CD4-positive, alpha-beta T cell treated with Interleukin-12 subunit alpha and Interleukin-12 subunit beta, for 1 hour (primary cell): ENCODE measurements around the gene MIPEP.

ENCODE experiments used
- DNase-seq: peaks from one replicate; pipeline ENCODE4 v3.0.0-alpha.2; 2020

Gene MIPEP

GRCh38 chr13:23805821-23806220 is 83.4 kb downstream of the MIPEP start:
- no peak for DNase-seq

DNA sequence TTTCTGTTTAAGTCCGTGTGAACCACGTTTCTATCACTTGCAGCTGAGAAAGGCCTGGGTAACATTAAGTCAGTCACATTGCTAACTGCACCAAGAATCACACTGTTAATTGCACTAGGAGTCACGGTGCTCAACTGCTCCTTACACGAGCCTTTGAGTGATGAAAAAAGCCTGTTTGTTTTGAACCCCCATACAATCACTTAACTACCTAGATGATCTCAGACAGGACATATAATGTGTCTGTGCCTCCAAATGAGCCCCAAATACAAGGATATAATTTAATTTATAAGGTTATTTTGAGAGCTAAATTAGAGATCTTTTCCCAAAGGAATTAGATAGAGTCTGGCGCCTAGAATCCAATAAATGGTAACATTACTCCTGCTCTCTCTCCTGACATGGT is 84.1 kb downstream of the MIPEP start:
- no peak for DNase-seq

DNA sequence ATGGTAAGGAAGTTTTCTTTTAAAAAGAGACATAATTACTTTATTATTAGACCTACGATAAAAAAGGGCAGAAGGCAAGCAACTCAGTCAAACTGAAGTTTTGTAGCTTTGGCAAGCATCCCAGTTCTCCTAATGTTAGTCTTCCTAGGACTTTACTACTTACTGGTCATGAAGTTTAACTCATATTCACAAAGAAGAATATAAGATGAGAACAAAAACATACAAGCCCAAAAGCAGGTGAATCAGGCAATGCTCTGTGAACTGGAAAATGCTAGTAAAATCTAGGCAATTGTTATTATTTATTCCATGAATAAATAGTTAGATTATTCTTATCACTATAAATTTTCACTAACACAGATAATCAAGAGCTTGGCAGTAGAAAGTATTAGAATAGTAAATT is 85.0 kb downstream of the MIPEP start:
- DNase-seq = no peak

DNA sequence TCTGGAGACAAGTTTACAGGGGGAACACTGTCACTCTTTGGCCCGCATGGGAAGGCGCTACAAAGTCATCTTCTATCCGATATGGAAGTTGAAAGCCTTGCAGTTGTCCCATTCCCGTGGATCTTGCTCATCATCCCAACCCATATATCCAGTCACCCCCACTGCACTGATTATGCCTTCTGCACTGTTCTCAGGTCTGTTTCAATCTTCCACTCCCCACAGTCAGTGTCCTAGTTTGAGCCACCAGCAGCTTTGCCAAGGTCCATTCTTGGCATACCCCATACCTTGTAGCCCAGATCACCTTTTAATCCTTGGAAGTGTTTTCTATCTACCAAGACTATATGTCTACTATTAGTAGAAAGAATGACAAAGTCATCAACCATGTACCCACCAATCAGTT is 88.1 kb downstream of the MIPEP start:
- no peak for DNase-seq

DNA sequence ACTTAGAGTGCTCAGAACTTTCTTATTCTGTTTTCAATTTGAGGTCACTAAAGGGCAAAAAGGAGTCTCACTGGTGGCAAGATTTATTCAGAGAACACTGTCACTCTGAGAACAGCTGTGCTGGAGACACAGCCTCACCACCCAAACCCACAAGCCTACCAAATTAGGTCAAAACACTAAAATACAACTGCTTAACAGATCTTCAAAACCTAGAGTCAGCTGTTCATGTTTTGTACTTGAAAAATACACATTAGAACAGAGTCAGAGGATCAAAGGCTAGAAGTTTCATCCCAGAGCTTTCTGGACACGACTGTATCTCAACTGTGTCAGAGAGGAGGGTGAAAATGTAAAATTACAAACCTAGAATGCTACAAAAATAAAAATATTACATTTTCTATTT is 89.3 kb downstream of the MIPEP start:
- peak; percentile 7 for DNase-seq

DNA sequence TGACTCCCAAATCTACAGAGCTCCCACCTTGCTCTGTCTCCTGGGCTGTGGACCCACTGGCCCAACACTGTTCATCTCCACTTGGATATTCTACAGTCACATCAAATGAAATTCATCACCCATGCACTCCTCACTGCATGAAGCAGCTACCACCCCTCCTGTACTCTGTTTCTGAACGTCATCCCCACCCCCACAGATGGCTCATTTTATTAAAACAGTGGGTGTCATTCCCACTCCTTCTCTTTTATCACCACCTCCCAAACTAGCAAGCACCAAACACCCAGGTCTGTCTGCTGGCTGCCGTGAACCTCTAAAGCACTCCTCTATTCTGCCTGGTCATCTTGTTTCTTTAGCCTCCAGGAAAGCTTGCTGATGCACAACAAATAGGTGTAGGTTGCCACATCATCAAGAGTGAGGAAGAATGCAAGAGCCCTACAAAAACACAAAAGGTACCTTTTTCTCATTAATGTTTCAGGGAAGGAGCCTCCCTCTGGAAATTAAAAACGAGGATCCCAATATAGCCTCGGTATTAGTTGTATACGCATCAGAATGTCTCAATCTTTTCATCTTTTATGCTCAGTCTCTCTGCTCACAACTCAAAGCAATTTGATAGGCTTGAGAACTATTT is 91.8 kb downstream of the MIPEP start:
- DNase-seq = no peak

GRCh38 chr13:23796551-23796950 is 92.6 kb downstream of the MIPEP start:
- no peak for DNase-seq

DNA sequence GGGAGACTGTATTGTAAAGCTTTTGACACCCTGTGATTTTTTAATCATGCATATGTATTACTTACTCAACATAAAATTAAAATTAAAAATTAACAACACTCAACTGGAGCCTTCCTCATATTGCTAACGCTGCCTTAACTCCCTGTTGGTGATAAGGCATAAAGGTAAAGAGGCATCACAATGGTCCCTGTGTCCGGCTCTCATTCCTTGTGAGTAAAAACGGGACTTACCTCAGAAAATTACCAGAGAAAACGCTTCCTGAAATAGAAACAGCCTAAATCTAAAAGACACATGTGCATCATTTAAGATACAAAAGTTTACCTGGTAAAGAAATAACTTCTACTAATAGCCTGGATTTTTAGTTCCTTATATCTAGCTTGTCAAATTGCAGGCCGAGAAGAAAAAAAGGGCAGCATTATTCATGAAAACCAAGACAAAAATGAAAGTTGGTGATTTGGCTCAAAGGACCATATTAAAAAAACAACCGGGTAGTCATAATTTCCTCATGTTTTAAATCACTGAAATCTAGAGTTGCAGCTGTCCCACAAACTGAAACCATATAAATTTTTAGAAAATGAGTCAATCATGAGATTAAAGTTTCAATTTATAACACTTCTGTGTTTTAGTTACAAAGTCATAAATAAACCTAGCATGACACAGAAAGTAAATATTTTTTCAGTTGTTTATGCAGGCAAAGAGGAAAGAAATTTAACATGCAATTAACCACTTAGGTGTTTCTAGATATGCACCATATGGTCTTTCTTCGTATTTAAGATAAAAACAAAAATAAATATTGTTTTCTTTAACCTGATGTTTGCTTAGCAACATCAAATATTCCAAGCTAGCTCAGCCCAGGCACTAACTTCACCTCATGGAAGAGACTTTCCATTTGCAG is 94.7 kb downstream of the MIPEP start:
- no peak for DNase-seq

DNA sequence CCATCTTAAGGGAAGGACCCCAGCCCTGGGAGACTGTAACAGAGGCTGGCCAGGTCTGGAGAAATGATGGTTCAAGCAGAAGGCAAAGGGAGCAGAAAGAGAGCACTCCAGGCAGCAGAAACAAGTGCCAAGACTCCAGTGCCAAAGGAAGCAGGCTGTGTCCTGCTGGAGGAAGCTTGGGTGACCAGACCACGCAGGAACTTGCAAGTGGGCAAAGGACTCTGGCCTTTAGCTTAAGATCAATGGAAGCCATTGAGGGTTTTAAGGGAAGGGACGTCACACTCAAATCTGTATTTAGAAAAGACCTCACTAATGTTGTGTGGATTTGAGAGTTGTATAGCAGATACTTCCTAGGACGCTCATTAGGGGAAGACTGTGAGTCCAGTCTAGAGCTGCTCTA is 95.5 kb downstream of the MIPEP start:
- no peak for DNase-seq

- DNase-seq = no peak
Measured at GRCh38 chr13:23792680-23793079, 96.5 kb downstream of the MIPEP start.

DNA sequence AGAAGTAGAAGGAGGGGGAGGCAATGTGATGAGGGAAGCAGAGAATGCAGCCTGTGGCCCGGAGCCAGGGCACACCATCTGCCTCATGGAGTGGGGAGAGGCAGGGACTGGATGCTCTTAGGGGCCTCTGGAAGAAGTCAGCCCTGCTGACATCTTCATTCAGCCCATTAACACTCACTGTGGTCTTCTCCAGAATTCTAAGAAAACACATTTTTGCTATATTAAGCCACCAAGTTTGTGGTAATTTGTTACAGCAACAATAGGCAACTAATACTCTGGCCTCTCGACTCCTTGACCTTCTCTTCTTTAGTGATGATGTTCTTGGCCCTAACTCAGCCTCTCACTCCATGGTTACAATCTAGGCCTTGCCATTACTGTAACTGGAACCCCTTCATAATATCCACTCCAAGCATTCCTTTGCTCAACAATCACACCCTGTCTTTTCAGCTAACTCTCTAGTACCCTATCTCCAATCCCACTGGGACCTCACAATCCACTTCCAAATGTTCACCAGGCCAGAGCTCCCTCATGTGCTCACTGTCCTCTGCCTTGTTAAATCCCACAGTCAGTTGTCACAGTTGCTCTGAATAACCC is 98.5 kb downstream of the MIPEP start:
- DNase-seq = no peak

DNA sequence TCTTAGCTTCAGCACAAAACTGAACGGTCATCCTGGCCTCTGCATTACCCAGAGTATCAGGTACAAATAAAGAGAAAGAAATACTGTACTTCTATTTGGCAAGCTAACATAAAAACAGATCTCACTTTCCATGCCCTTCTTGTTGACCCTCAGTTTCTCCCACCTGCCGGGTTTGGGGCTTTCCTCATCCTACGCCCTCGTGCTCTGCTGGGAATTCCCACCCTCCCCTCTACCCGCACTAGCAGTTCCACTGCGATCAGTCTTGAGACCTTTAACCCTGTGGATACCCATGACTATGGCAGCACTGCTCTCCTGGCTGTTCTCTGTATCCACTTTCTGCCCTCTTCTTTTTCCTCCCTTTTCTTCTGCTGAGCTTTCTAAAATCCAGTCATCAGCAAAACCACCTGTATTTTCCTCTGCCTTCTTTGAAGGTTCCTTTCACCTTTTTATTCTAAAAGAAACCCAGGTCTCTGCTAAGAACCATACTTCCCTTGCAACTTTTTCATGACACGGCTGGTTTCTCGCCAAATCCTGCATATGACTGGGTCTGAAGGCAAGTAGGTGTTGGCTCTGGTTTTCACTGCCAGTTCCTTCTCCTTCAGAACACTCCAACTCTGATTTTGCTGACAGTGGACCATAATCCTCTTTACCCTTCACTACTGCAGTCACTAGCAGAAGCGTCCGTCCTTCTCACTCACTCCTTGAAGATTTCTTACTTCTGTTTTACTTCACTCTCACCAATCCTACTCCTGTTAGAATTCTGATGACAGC is 99.4 kb downstream of the MIPEP start:
- no peak for DNase-seq

DNA sequence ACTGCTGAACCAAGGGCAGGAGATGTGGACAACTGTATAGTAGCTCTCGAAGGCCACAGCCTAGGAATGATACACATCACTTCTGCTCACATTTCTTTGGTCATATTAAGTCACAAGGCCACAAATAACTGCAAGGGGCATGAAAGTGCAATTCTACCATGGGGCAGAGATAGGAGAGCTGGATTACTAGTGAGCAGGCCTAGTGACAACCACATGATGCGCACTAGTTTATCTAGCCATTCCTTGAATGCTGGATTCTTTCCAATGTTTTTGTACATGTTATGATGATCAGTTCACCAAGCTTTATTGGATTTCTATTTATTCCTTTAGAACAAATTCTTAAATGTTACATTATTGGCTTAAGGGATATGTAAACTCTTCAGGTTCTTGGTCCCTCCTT is 100.7 kb downstream of the MIPEP start:
- no peak for DNase-seq

GRCh38 chr13:23787464-23787863 is 101.7 kb downstream of the MIPEP start:
- no peak for DNase-seq

GRCh38 chr13:23786607-23787006 is 102.6 kb downstream of the MIPEP start:
- DNase-seq = no peak

DNA sequence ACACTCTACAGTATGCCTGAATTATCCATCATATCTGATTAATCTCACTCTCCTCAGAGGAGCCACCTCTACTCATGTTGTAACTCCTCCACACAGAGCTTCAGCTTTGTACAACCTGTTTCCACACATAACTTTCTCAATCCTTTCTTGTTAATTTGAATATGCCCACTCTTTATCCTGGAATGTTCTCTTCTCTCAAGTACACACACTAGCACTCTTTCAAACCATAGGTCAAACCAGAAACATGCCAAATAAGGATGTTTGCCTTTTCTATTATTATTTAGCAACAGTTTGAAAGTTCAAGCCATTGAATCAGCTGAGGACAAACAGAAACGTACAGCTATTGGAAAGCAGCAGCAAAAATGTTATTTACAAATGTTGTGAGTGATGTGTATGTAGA is 110.3 kb downstream of the MIPEP start:
- DNase-seq = no peak

GRCh38 chr13:23778002-23778652 is 111.1 kb downstream of the MIPEP start:
- no peak for DNase-seq

DNA sequence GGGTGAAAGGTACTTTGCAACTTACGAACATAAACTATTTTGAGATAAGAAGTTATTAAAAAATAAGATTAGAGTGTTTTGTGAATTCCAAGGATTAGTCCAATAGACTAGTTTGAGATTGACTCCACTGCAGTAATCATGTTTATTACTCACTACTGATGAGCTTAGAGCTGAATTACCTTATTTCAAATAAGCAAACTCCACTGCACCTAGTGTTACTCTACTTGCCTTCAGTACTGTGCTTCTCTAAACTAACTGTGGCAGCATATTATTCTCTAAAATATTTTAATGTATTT is 111.7 kb downstream of the MIPEP start:
- DNase-seq = no peak

DNA sequence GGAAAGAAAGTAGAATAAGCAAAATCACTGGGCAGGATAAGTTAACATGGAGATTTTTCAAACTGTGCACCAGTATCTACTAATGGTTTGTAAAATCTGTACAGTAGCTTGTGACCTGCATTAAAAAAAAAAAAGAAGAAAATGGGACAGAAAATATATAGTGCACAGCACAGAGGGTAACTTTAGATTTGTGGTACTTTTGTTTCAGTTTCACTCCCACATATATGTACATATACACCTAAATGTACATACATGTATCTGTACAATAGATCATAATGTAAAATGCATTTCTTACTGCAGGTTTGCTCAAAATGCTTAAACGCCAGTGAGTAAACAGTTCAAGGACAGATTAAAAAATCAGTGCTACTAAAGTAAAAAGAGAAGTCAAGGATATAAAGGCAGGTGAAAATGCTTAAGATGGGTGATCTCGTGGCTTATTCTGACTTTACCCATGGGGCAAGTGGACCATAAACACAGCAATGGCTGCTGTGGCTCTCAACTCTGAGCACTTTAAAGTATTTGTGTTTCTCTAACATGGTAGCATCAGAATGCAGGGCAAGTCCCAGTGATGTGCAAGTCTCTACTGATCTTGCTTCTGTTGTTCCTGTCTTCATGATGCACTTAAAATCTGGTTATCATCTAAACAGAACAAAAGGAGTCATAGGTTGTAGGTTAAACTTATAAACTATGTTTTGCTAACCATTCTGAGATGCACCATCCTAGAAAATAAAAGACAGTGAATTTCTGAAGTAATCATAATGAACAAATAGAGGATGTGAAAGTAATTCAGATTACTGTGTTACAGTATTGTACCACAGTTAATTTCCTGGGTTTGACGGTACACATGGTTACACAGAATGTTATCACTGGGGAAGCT is 112.3 kb downstream of the MIPEP start:
- no peak for DNase-seq

- no peak for DNase-seq
Measured at GRCh38 chr13:23772717-23773116, 116.5 kb downstream of the MIPEP start.

DNA sequence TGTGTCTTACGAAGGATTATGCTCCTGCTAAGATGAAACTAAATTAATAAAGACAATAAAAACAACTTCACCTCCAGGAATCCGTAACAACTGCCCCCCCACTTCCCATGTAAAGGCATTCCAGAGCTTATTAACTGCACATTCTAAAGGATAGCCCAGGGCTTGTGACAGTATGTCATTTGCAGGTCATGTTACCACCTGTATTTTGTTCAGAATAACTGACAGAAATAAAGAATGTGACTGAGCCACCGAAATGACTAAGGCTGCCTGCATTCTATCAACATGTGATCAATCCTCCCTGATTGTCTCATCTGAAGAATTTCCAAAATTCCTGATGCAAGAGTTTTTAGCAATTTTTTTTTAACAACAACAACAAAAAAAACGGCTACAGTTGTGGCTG is 117.2 kb downstream of the MIPEP start:
- DNase-seq = no peak

DNA sequence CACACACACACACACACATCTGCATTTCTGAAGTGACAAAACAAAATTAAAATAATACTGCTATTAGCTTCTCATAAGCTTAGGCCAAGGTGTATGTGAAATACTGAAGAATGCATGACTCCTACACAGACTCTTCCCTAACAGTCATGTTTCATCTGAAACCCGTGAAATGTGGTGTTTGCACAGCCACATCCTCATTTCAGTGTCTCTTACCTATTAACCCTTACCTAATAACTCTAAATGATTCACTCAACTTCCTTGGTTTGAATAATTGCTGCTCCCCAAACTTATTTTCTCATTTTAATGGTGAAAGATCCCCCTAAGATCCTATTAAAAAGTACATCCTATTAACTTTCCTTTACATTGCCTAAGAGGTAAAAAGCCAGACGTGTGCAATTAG is 117.6 kb downstream of the MIPEP start:
- no peak for DNase-seq
